Measurements from ENCODE around the gene ENPP5. TPM values are rescaled to one million over a fixed set of nuclear protein-coding genes. Genes with fewer than 3 reads are reported as not detected.

Gene ENPP5
- total RNA-seq, 4 donors from 2014 or later, result 0.32 to 8.6 (median 1.7) TPM

DNA sequence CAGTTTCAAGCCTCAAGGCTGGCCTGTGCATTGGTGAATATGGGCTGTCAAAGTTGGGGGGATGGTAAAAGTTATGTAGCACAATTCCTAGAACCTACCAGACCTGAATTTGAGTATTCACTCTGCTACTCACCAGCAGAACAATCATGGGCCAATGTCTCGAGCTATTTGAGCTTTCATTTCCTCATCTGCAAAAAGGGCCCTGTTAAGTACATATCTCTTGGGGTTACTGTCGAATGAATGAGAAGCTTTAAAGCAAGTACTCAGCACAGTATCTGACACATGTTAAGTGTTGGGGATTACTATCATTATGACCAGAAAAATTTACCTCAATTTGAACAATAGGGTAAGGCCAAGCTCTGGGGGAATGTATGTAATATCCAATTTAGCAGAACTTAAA, 54.5 kb downstream of the ENPP5 start:
- ATAC-seq (ENCODE audit: low FRiP score) (no peak), DNase-seq (ENCODE audit: low spot score) (no peak)
- TF ChIP-seq, protein P1, sequence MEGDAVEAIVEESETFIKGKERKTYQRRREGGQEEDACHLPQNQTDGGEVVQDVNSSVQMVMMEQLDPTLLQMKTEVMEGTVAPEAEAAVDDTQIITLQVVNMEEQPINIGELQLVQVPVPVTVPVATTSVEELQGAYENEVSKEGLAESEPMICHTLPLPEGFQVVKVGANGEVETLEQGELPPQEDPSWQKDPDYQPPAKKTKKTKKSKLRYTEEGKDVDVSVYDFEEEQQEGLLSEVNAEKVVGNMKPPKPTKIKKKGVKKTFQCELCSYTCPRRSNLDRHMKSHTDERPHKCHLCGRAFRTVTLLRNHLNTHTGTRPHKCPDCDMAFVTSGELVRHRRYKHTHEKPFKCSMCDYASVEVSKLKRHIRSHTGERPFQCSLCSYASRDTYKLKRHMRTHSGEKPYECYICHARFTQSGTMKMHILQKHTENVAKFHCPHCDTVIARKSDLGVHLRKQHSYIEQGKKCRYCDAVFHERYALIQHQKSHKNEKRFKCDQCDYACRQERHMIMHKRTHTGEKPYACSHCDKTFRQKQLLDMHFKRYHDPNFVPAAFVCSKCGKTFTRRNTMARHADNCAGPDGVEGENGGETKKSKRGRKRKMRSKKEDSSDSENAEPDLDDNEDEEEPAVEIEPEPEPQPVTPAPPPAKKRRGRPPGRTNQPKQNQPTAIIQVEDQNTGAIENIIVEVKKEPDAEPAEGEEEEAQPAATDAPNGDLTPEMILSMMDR (IDR thresholded peaks at IDR 0.05), result no peak

GRCh38 chr6:46115634-46116033, 55.1 kb downstream of the ENPP5 start:
- no peak for DNase-seq (ENCODE audit: low spot score)
- ATAC-seq (ENCODE audit: low FRiP score), result no peak

DNA sequence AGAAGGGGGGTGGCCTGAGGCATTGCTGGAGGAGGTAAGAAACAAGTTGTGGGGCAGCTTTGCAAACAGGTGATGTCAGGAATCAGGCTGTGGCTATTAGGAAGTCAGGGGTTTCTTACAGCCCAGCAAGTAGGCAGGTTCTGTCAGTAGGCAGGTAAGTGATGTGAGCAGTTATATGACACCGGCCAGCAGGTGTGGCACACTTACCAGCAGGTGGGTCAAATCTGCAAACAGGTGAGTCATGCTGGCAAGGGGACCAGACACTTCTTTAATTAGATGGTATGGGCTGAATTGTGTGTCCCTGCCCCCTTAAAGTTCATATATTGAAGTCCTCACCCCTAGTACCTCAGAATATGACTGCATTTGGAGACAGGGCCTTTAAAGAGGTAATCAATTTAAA, 57.4 kb downstream of the ENPP5 start:
- no peak for ATAC-seq (ENCODE audit: low FRiP score)

More at GRCh38 chr6:46115634-46116033, 55.1 kb downstream of the ENPP5 start:
- TF ChIP-seq, protein P1 (IDR thresholded peaks at IDR 0.05), result no peak

More for the DNA sequence above, 57.4 kb downstream of the ENPP5 start:
- DNase-seq (ENCODE audit: low spot score), result no peak
- TF ChIP-seq, protein P1 (IDR thresholded peaks at IDR 0.05), result no peak

Other genes starting within 250 kb of the ENPP5 start
- gene CLIC5, start 155.1 kb downstream of the ENPP5 start, total RNA-seq, result 10 to 100 TPM in 3 of 4 donors, 1 to 10 TPM in 1; 9.4 to 56.0 (median 21.5) TPM
- 10 to 100 TPM; 16.8 to 27.3 (median 21.8) TPM for gene ENPP4, start 41.0 kb downstream of the ENPP5 start, total RNA-seq

All from omental fat pad (tissue), 4 donors.